Osteocyte (in vitro differentiated cells): ENCODE results near the gene WDR1. TPM values are rescaled to one million over a fixed set of nuclear protein-coding genes. Genes with fewer than 3 reads are reported as not detected.
"Not testable (repeated sequence)": the region's sequence is repeated elsewhere in the genome, so short reads cannot be mapped to it uniquely, and the experiment has no call there.

Source experiments
- DNase-seq: peaks from one replicate; pipeline ENCODE4 v3.0.0; 2021; ENCODE audit warnings: mixed read lengths; ENCODE audit not compliant: unreplicated experiment; ENCODE audit errors: extremely low spot score
- H3K27ac Mint-ChIP-seq: one replicate; pipeline ENCODE4 v1.8.0; 2021; ENCODE audit warnings: mild to moderate bottlenecking, mixed read lengths; ENCODE audit not compliant: unreplicated experiment
- H3K27me3 Mint-ChIP-seq: one replicate; pipeline ENCODE4 v1.8.0; 2021; ENCODE audit warnings: mixed read lengths; ENCODE audit not compliant: unreplicated experiment
- H3K36me3 Mint-ChIP-seq: one replicate; pipeline ENCODE4 v1.8.0; 2021; ENCODE audit warnings: mixed read lengths; ENCODE audit not compliant: unreplicated experiment
- H3K4me1 Mint-ChIP-seq: one replicate; pipeline ENCODE4 v1.8.0; 2021; ENCODE audit warnings: mixed read lengths; ENCODE audit not compliant: unreplicated experiment
- H3K4me3 Mint-ChIP-seq: one replicate; pipeline ENCODE4 v1.8.0; 2021; ENCODE audit warnings: mild to moderate bottlenecking, moderate library complexity, mixed read lengths; ENCODE audit not compliant: unreplicated experiment
- H3K9me3 Mint-ChIP-seq: one replicate; pipeline ENCODE4 v1.8.0; 2021; ENCODE audit warnings: mixed read lengths; ENCODE audit not compliant: unreplicated experiment
- total RNA-seq: library from RNA; stranded (reverse); gene quantifications from 2 replicates; pipeline ENCODE4 v1.2.1, GENCODE V29; 2021
- TF ChIP-seq, protein P1 (sequence below): fragments of 200-600 bp; sonication (generic); IDR thresholded peaks from 2 replicates; pipeline ENCODE4 v1.5.0; 2021; ENCODE audit warnings: antibody characterized with exemption, mild to moderate bottlenecking, moderate library complexity

The WDR1 gene
- total RNA-seq, 1 donor from 2014 or later, result 537 TPM

DNA sequence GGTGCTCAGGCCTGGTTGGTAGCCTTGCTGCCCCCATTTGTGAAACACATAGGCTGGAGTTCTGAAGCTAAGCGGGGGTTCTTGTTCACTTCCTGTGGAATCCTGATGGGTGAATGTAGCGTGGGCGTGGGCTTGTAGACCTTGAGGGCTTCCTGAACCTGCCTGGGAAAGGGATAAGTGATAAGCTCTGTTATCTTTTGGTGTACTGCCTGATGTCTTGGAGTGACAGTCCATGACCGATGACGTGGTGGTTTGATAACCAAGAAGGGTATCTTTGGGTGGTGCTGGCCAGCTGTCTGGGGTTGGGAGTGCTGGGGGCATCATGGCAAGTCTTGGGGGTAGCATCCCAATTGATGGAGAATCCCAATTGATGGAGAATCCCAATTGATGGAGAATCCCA, 17.5 kb upstream of the WDR1 start:
- Mint-ChIP-seq H3K27ac (no peak overlapping the region), H3K27me3 (peaks cover 5% of the 10 kb centered on the region), H3K36me3 (no peaks in the 10 kb centered on the region), H3K4me3 (no peak overlapping the region), H3K4me1 (peaks cover 11% of the 10 kb centered on the region), H3K9me3 (no peaks in the 10 kb centered on the region)
- DNase-seq, result no peak
- TF ChIP-seq, protein P1, sequence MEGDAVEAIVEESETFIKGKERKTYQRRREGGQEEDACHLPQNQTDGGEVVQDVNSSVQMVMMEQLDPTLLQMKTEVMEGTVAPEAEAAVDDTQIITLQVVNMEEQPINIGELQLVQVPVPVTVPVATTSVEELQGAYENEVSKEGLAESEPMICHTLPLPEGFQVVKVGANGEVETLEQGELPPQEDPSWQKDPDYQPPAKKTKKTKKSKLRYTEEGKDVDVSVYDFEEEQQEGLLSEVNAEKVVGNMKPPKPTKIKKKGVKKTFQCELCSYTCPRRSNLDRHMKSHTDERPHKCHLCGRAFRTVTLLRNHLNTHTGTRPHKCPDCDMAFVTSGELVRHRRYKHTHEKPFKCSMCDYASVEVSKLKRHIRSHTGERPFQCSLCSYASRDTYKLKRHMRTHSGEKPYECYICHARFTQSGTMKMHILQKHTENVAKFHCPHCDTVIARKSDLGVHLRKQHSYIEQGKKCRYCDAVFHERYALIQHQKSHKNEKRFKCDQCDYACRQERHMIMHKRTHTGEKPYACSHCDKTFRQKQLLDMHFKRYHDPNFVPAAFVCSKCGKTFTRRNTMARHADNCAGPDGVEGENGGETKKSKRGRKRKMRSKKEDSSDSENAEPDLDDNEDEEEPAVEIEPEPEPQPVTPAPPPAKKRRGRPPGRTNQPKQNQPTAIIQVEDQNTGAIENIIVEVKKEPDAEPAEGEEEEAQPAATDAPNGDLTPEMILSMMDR, result no peak

DNA sequence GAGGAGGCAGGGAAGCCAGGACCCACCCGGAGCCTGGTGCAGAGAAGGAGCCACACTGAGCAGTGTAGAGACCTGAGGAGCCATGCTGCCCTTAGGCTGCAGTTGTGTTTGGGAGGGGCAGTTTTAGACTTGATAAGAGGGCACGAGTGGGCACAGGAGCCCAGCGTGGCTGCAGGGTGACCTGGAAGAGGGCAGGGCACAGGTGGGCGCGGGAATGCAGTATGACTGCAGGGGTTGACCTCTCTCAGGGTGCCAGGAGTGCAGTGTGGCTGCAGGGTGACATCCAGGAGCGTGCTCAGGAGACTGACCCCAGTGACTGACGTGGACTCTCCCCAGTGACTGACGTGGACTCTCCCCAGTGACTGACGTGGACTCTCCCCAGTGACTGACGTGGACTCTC, 14.6 kb upstream of the WDR1 start:
- TF ChIP-seq, protein P1, result no peak

DNA sequence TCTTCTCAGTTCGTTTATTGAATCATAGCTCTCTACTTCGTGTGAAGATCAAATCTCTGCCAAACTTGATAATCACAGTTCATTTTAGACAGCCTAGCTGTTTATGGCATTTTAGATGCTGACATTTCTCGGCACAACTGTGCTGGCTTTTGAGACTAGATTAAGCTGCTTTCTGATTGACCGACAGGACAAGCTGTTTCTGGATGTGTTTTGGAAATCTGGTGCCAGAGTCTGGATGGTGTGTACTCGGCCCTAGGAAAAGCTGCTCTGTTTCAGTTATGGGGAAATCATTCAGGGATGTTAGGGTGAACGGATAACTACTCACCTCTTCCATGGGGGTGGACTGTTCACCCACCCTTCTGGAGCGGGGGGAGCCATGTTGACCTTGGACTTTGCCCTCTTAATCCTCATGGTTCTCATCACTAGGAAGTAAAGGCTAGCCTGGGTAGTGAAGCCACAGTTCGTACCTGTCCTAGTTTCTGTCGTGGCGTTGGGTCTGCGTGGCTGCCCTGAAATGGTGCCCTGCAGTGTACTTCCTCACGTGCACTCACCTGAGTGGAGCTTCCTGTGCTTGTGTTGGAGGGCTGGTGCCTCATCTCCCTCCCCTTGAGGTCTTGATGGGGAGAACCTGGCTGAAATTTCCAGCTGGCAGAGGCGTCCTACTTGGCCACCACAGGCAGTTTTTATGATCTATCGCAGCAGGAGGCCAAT, 13.7 kb upstream of the WDR1 start:
- TF ChIP-seq, protein P1, result no peak
- no peak for DNase-seq
- H3K27me3 Mint-ChIP-seq, result no peaks in the 10 kb centered on the region
- no peak overlapping the region for H3K4me3 Mint-ChIP-seq
- H3K36me3 Mint-ChIP-seq, result no peaks in the 10 kb centered on the region
- H3K9me3 Mint-ChIP-seq, result no peaks in the 10 kb centered on the region
- peaks cover 16% of the 10 kb centered on the region for H3K4me1 Mint-ChIP-seq
- no peak overlapping the region for H3K27ac Mint-ChIP-seq

More for the DNA sequence above, 14.6 kb upstream of the WDR1 start:
- Mint-ChIP-seq H3K27ac (no peak overlapping the region), H3K27me3 (no peaks in the 10 kb centered on the region), H3K4me1 (peaks cover 16% of the 10 kb centered on the region), H3K9me3 (no peaks in the 10 kb centered on the region), H3K36me3 (no peaks in the 10 kb centered on the region), H3K4me3 (no peak overlapping the region)
- DNase-seq, result no peak

DNA sequence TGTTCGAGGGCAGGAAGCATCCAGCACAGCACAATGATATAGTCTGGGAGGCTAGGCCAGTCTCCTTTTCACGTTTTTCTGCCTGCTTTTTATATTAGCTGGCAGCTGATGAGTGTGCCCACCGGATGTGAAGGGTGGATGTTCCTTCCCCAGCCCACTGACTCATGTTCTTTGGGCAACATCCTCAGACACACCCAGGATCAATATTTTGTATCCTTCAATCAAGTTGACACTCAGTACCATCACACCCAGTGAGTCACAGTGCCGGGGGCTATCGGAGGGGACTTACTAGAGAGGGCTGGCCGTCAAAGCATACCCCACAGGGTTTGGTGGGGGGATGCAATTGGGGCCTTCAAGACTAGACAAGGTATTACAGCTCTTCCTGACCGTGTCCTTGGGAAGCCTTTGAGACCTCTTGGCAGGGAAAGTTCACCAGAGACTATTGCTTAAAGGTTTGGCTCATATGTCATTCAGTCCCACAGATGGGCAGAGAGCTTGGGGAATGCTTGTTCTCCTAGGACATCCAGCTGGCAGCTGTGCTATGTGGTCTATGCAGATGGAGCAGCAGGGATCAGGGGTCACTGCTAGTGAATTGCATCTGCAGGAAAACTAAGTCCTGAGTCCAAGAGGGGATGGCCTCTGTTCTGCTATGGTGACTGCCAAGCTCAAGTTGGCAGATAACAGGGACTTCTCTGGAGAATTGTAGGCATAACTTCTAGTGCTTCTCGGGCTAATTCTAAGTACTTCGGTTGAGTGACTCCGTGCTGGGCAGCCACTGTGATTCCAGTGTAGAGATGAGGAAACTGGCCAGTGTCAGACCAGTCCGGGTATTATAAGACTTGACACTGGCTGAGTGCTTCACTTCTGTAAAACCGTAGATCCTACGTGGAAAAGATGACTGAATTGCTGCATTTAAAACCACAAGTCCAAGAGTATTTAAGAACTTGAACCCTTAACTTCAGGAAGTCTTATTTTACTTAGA, 12.9 kb upstream of the WDR1 start:
- TF ChIP-seq, protein P1, result no peak

DNA sequence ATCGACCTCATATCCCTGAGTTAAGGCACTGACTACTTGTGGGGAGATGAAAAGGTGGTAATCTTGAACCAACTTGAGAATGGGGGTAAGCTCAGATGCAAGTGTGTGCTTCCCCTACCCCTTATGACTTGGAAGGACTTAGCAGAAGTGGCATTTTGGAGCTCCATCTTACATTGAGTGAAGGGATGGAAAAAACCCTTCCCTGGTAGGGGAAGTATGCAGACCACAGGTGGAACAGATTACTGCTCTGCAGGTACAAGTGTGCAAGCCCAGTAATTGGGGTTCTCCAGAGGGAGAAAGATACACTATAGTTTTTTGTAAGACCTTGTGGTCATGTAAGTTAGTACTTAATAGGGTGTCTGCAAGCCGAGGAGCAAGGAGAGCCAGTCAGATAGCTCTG, 12.2 kb upstream of the WDR1 start:
- Mint-ChIP-seq H3K4me3 (no peak overlapping the region), H3K9me3 (no peaks in the 10 kb centered on the region), H3K36me3 (no peaks in the 10 kb centered on the region), H3K27me3 (no peaks in the 10 kb centered on the region), H3K4me1 (peaks cover 24% of the 10 kb centered on the region), H3K27ac (peak overlapping the region; percentile 50)
- TF ChIP-seq, protein P1, result no peak
- DNase-seq, result no peak

More for the DNA sequence above, 12.9 kb upstream of the WDR1 start:
- H3K27ac Mint-ChIP-seq, result peak overlapping the region; percentile 50
- no peak overlapping the region for H3K4me3 Mint-ChIP-seq
- H3K27me3 Mint-ChIP-seq, result no peaks in the 10 kb centered on the region
- H3K4me1 Mint-ChIP-seq, result peaks cover 17% of the 10 kb centered on the region
- DNase-seq, result no peak
- no peaks in the 10 kb centered on the region for H3K36me3 Mint-ChIP-seq
- H3K9me3 Mint-ChIP-seq, result no peaks in the 10 kb centered on the region

DNA sequence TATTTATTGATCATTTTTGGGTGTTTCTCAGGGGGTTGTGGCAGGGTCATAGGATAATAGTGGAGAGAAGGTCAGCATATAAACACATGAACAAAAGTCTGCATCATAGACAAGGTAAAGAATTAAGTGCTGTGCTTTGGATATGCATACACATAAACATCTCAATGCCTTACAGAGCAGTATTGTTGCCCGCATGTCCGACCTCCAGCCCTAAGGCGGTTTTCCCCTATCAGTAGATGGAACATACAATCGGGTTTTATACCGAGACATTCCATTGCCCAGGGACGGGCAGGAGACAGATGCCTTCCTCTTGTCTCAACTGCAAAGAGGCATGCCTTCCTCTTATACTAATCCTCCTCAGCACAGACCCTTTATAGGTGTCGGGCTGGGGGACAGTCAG, 10.9 kb upstream of the WDR1 start:
- not testable (repeated sequence) for H3K27me3 Mint-ChIP-seq, H3K36me3 Mint-ChIP-seq, H3K4me3 Mint-ChIP-seq, H3K27ac Mint-ChIP-seq, H3K9me3 Mint-ChIP-seq, DNase-seq
- H3K4me1 Mint-ChIP-seq, result peaks cover 36% of the 10 kb centered on the region
